HG03103 (cell line): ENCODE measurements around the gene RNF5.

Experiments
- ATAC-seq: cut with Tn5 transposase; IDR thresholded peaks from one replicate; pipeline ENCODE4 v1.9.1; 2021; ENCODE audit warnings: low read depth; ENCODE audit not compliant: unreplicated experiment

RNF5 gene

DNA sequence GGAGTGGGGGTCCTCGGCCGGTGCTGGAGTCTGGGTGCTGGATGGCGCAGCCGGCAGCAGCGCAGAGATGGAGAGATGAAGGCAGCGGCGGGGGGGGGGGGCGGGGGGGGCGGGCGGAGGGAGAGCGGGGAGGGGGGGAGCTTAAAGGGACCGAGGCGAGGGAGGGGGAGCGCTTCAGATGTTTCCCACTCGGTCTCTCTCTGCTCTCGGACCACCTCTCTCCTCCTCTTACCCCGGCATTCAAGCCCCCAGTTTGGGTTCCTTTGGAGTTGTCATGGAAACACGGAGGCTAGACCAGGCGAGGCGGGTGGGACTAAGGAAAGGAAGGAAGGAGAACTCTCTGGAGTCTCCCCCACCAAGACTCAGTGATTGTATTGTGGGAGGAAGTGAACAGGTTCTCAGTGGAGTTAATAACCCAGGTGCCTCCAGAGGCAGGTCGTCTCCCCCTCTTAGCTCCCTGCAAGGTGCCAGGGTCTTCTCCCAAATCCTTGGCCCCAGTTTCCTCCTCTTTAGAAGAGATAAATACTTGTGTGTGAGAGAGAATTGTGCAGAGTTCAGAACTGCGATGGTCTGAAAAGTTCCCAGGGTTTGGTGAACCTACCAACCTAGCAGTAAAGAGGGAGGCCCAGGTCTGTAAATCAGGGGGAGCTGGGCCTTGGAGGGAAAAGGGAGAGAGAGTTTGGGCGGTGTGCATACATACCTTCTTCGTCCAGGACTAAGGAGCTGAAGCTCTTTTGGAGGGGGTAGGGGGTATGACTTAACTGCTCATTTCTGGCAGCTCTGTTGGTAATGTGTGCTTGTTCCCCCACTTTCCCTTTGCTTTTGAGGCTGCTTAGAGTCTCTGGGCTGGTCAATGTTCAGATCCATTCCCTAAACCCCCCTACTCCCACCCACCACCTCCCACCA lies 26.1 kb upstream of the RNF5 start, which contains the start of gene PRRT1:
PRRT1 (minus strand) TSS at position 77 of the 906 bp plus-strand sequence. CDS start 112 bp downstream, outside the sequence.
- ATAC-seq = no peak

DNA sequence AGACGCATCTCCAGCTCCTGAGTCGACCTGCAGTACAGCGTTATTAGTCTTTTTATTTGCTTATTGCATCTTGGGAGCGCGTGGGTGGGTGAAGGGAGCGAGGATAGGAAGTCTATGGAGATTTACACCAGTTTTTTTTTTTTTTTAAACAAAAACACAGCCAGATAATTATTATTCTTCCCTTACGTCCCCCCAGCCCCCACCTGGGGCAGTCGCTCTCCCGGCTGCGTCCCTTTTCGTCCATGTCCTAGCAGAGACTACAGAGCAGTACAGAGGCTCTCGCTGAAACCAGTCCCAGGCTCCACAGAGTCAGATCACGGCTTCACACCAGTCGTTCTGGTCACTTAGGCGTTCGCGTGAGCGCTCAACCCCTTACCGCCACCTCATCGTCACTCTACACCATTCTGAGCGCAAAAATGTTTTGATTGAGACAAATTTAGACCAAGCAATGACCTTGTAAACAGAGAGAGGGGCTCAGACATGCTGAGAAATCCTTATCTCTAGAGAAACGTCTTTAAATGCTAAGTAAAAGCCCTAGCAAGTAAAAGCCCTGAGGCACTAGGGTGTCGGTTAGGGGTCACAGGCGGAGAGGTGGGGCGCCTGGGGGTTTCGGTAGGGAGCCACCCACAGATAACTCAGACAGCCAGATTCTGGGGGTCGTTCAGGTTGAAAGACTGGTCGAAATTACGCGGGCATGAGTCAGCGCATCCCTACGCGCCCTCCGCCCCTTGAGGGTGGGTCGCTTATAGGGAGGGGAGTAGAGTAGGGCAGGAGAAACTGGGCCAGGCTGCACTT lies 25.2 kb upstream of the RNF5 start:
- no peak for ATAC-seq

DNA sequence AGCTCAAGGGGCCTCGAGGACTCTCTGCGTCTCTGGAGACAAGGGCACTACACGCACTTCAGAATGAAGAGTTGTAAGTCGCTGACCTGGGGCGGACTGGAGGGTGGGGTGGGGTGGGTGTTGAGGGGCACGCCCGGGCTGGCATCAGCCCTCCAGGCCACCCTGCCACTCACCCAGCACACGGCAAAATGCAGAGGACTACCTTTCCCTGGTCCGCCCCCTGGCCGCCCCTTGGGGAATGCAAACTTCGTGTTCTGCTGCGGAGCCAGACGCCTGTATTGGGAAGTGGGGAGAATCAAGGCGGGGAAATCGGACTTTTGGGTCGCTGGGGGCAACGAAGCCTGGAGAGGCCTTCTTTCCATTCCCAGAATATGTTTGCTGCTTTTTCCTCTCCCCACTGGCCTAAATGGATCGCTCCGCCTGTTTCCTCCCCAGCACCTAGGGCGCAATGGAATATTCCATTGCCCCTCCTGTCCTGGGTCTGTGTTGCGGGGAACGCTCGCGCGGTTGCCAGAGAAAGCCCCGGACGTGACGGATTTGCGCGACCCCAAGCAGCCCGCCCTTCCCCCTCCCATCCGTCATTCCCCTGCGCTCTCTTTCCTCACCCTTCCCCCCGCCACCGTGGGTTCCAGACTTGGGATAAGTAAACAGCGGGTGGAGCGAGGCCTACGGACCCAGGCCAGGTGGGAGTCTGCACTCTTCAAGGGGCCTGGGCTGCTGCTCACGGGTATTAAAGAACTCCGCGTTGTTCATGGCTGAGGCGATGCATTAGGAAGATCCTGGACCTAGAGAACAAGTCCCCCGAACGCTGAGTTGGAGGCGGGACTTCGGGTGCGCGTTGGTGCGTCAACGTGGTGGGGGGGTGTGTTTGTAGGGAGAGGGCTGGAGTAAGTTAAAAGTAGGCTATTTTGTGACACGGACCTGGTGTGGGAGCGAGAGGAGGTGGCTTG lies 24.4 kb upstream of the RNF5 start, which contains the start of gene PPT2:
PPT2 (plus strand) TSS at position 578 of the 950 bp plus-strand sequence. CDS start 454 bp downstream, outside the sequence.
- peak; percentile 22 for ATAC-seq

DNA sequence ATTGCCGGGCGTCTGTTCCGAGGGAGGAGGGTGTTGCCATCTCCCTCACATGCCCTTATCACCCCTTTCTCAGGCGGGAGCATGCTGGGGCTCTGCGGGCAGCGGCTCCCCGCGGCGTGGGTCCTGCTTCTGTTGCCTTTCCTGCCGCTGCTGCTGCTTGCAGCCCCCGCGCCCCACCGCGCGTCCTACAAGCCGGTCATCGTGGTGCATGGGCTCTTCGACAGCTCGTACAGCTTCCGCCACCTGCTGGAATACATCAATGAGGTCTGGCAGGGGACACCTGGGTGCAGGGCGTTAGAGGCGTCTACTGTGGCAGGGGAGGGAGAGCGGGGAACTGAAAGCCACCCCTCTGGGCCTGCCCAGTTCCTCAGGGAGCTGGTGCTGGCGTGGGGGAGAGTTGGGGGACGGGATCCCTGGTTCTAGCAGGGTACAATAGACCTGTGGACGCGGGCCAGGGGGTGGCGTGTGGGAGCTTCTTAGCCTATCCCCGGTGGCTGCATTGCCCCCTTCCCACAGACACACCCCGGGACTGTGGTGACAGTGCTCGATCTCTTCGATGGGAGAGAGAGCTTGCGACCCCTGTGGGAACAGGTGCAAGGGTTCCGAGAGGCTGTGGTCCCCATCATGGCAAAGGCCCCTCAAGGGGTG lies 23.6 kb upstream of the RNF5 start:
- ATAC-seq = peak; percentile 64

DNA sequence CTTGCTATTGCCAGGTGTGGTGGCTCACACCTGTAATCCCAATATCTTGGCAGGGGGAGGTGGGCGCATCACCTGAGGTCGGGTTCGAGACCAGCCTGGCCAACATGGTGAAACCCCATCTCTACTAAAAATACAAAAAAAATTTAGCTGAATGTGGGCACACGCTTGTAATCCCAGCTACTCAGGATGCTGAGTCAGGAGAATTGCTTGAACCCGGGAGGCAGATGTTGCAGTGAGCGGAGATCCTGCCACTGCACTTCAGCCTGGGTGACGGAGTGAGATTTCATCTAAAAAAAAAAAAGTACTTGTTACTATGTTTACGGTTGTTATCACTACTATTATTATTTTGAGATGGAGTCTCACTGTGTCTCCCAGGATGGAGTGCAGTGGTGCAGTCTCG lies 21.3 kb upstream of the RNF5 start:
- ATAC-seq = no peak

DNA sequence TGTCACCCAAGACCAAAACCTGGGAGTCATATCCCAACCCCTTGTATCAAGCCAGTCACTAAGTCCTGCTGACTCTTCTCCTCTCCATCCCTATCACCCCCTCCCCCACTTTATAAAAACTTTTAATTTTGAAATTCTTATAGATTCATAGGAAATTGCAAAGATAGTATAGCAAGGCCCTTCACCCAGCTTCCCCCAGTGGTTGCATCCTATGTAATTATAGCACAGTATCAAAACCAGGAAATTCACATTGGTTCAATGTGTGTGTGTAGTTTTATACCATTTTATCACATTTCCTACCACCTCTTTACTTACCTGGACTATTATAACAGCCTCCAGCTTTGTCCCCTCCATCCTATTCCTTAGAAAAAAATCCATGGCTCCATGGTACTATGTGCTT lies 20.2 kb upstream of the RNF5 start:
- ATAC-seq = no peak

DNA sequence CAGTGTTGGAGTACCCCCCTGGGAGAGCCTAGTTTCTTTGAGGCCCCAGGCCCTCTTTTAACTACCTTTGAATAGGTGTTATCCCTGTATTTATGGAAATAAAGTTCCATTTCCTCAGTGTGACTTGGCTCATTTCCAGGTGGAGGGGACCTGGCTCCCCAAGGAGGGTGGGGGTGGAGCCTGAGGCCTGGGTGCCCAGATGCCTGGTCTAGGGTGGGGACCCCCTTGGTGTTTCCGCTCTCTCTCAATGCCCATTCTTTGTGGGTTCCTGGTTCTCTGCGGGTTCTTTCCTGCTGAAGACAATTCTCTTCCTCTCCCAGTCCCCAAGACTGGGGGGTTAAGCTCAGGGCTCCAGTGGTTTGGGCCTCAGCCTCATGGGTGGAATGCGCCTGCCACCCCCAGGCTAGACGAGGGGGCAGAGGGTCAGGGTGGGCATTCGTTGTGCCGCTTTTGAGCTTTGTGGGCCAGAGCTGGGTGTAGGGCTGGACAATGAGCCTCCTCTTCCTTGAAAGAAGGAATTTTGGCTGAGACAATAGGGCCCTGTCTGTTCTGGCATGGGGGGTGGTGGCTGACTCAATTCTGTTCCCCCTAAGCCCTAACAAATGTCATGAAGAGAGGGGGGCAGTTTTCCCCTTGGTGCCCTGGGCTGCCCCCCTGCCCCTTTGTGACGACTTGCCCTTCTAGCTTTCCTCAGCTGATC lies 14.5 kb upstream of the RNF5 start:
- ATAC-seq = no peak

DNA sequence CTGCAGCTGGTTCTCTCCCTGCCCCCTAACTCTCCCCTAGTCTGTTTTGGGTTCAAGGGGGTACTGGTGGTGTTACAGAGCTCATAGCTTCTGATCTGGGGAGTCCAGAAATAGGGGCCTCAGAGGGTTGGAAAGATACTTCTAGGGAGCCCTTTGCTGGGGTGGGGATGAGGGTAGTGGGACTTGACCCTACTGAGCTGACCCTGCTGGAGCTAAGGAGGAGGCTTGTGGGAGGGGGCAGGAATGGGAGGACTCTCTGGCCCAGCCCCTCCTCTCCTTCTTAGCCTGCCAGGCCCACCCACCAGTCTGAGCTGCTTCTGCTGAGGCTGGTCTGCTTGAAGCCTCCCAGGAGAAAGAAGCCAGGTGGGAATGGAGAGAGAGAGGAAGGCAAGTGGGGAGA lies 13.9 kb upstream of the RNF5 start, which contains the start of gene EGFL8:
EGFL8 (plus strand) TSS at position 301 of the 400 bp plus-strand sequence. CDS start 1,571 bp downstream, outside the sequence.
- ATAC-seq = no peak

DNA sequence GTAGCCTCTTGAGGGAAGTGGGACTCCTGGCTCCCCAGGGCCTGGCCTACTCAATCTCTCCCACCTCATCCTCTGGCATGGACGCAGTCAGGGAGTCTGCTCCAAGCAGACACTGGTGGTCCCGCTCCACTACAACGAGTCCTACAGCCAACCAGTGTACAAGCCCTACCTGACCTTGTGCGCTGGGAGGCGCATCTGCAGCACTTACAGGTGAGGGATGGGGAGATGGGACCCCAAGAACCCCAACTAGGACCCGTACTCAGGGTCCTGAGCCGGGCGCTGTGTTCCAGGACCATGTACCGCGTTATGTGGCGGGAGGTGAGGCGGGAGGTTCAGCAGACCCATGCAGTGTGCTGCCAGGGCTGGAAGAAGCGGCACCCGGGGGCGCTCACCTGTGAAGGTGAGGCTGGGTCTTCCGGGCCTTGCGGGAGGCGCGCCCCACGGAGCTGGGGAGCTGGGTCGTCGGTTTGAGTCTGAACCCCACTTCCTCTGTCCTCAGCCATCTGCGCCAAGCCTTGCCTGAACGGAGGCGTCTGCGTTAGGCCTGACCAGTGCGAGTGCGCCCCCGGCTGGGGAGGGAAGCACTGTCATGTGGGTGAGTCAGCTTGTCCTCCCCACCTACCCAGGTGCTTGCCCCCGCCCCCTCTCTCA lies 11.7 kb upstream of the RNF5 start:
- no peak for ATAC-seq

DNA sequence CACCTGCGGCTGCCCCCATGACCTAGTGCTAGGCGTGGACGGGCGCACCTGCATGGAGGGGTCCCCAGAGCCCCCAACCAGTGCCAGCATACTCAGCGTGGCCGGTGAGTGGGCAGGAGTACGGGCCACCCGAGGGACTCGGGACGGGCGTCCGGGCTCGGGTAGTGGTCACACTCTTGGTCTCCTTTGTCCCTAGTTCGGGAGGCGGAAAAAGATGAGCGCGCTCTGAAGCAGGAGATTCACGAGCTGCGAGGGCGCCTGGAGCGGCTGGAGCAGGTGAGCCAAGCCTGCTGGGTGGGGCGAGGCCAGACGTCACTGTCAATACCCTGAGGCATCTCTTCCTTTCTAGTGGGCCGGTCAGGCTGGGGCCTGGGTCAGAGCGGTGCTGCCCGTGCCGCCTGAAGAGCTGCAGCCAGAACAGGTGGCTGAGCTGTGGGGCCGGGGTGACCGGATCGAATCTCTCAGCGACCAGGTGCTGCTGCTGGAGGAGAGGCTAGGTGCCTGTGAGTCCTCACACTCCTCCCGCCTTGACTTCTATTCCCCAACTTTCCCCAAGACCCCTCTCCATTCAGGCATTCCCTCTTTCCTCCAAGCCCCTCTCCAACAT lies 10.9 kb upstream of the RNF5 start:
- no peak for ATAC-seq

DNA sequence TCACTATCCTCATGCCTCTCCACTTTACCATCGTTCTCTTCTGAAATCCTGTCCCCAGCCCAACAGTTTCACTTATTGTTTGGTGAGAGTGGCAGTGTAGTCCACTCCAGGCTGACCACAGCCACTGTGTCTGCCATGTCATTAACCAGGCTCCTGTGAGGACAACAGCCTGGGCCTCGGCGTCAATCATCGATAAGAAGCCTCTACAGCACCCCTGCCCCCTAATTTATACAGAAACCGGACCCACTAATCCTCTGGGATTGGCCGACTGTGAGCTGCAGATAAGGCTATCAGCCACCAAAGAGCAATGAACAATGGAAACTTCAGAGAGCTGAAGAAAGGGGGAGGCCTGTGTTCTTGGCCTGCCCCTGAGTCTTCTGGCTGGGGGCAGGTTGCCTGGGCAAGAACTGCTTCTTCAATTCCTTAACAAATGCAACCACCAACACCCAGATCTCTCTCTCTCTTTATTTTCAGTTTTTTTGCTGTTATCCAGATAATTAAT lies 10.4 kb upstream of the RNF5 start:
- no peak for ATAC-seq

DNA sequence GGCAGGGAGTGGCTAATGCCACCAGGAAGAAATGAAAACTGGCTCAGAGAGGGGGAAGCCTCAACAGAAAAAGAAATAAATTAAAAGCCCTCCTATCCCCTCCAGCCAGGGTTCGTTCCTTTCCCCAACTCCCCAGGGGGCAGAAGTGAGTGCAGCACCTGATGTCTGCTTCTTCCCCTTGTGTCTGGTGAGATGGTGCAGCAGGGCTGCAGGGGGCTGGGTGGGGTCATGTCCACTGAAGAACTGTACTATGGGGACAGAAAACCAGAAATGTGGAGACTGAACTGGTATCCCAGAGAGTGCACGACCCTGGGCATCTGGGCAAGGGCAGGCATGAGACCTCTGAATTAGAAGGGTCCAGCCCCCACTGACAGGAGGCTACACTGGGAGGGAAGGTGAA lies 9.9 kb upstream of the RNF5 start:
- no peak for ATAC-seq

DNA sequence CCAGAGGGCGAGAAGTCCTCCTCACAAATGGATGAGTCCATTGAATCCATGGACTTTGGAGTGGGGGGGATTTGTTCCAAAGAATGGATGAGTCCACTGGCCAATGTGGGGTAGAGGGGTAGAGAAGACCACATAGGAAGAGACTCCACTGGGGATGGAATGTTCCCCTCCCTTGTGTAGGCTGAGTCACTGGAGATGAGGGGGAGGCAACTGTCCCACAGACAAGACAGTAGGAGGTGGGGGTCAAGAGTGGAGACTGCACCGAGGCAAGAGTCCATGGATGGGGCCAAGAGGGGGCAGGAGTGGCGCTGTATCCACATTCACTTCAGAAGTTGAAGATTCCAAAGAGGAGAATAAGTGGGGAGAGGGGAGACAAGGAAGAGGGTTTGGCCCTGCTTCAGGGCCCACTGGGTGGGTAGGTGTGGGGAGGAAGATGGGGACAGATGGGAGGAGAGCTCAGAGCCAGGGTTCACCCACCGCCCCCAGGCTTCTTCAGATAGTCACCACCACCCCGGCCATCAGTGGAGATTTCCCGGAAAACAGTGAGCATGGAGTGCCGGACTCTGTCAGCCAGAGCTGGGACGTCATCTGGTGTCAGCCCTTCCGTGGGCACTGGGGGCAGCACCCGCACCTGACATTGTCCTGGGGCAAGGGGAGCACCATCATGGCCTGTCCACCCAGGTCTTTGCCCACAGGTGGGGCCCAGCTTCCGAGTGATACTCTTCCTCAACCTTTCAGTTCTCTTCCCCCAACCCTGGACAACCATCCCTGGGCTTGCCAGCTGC lies 9.2 kb upstream of the RNF5 start:
- ATAC-seq = no peak

DNA sequence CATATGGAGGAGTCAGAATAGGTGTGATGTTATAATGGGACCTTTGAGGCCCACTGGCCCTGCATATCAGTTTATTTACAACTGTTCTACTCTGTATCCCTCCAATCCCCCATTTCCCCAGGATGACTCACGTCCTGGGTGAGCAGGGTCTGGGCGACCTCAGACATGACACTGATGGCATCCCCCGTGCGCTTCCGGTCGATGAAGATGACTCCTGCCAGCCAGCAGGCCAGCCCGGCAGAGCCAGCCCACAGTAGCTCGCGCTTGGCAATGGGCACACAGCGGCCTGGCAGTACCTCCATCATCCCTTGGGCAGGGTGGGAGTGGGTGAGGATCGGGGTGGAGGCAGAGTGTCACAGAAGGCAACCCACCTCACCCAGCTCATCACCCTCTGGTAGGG lies 7.9 kb upstream of the RNF5 start:
- no peak for ATAC-seq

DNA sequence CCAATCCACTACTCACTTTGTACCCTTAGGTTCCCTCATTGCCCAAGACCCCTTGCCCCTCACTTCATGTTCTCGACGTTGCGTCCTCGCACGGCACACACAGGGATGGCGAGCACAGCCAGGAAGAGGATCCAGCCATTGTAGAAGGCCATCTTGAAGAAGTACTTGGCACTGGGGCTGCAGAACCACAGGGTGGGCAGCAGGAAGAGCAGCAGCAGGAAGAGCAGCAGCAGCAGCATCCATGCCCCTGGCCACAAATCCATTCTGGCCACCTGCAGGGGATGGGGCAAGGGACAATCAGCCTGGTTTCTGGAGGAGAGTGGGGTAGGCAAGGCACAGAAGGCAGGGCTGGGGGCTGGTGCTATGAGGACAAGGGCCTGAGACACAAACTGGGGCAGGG lies 7.0 kb upstream of the RNF5 start:
- ATAC-seq = no peak

DNA sequence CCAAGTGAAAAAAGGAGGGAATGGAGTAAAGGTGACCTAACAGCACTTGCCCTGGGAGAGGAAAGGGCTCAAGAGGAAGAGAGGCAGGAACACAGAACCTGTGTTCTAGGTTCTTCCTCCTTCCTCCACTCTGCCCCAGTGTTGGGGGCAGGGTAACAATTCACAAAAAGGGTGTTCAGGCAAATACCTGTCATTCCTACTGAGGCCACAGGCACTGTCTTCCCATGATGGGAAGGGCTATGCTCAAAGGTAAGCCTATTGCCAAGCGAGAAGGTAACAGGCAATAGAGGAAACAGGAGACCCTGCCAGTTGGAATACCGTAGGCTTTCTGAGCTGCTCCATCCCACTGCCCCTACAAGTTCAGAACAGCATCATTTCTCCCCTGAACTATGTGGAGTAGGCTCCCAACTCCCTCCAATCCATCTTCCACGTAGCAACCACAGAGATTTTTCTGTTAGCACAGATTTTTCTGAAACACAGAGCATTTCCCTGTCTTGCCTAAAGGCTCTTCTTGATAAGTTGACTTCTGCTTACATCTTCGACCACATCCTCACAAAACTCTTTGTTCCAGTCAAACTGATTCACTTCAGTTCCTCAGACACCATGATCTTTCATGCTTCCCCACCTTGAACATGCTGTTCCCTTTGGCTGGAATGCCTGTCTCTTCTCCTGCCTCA lies 5.0 kb upstream of the RNF5 start:
- no peak for ATAC-seq

DNA sequence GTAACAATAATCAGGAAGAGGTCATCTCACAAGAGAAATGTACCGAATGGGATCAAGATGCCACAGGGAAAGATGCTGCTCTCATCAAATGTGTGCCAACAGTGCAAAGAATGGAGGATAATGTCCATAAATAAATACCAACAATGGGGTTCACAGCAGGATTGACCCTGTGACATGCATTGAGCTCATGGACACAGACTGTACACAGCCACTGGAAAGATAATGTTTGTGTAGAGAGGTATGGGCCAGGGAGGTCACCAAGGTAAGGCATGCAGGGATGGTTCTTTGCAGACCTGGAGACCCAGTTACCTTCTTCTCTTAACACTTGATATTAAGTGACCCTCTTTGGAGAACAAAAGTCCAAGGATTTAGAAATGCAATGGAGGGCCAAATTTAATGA lies 3.8 kb upstream of the RNF5 start:
- no peak for ATAC-seq
